Urothelium cell line (cell line): ENCODE results near the gene ZNF28.
"Not testable (repeated sequence)": the region's sequence is repeated elsewhere in the genome, so short reads cannot be mapped to it uniquely, and the experiment has no call there.

Experiments used
- DNase-seq: peaks from one replicate; pipeline ENCODE4 v3.0.0; 2011; ENCODE audit warnings: low spot score, mixed read lengths
- FAIRE-seq: peaks from 2 replicates; lab custom pipeline; 2011; peaks lifted over from hg19 to GRCh38; lab: Jason Lieb, UNC

Gene ZNF28

DNA sequence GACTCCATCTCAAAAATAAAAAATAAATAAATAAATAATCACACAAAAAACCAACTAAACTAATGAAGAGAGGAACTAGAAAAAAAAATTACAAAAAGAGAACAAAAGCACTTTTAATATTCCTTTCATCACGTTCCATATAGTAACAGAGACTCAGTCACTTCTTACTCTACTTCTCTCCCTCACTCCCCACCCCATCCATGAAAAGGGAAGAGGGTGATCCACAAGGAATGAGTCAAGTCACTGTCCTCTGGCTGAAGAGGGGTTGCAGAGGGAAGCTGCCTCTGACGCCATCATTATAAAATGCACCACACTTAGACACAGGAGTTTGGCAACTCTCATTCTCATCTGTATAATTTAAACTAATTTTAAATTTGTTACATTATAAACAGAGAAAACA, 38.6 kb downstream of the ZNF28 start:
- FAIRE-seq, result not testable (repeated sequence)

GRCh38 chr19:52778811-52779210, 42.6 kb downstream of the ZNF28 start:
- FAIRE-seq (no peak), DNase-seq (no peak)

More for the DNA sequence above, 38.6 kb downstream of the ZNF28 start:
- DNase-seq, result not testable (repeated sequence)

- not testable (repeated sequence) for DNase-seq, FAIRE-seq
These were observed 65.0 kb downstream of the ZNF28 start for GRCh38 chr19:52756447-52756846.

DNA sequence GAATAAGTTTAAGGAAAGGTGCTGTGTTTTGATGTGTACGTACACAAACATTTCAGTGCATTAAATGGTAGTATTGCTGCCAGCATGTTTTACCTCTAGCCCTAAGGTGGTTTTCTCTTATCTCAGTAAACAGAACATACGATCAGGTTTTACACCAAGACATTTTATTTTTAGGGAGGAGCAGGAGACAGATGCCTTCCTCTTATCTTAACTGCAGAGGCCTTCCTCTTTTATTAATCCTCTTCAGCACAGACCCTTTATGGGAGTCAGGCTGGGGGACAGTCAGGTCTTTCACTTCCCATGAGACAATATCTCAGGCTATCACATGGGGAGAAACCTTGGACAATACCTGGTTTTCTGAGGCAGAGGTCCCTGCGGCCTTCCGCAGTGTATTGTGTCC, 71.7 kb downstream of the ZNF28 start:
- no peak for DNase-seq
- FAIRE-seq, result no peak

GRCh38 chr19:52748336-52748950, 73.0 kb downstream of the ZNF28 start:
- DNase-seq (no peak), FAIRE-seq (no peak)
